ENCODE results near the gene PIGU.

The PIGU gene

GRCh38 chr20:34567892-34568865 is 108.7 kb downstream of the PIGU start:
- no peak overlapping the region for H3K4me3 ChIP-seq (ENCODE audit: low read length)
- no peak overlapping the region for H2BK15ac ChIP-seq (replicated peaks; ENCODE audit: low read depth)
- H3K36me3 ChIP-seq (ENCODE audit: control insufficient read depth, insufficient read depth, low read length), result peaks cover 1% of the 10 kb centered on the region
- H2AK5ac ChIP-seq (ENCODE audit: low read length), result no peak overlapping the region
- peak; percentile 27 for DNase-seq
- H3K79me1 ChIP-seq (ENCODE audit: low read length), result no peaks in the 10 kb centered on the region
- no peak overlapping the region for H3K27ac ChIP-seq (ENCODE audit: low read depth, low read length)
- no peak overlapping the region for H2BK5ac ChIP-seq (ENCODE audit: low read length)
- H3K9ac ChIP-seq (ENCODE audit: low read length), result no peak overlapping the region
- no peak overlapping the region for H3K23ac ChIP-seq (ENCODE audit: low read length)
- no peak overlapping the region for H3K4ac ChIP-seq (ENCODE audit: low read depth, low read length)
- H3K56ac ChIP-seq (ENCODE audit: low read length), result peak overlapping the region; percentile 10
- no peak overlapping the region for H2BK120ac ChIP-seq (ENCODE audit: low read depth, low read length)
- no peaks in the 10 kb centered on the region for H3K27me3 ChIP-seq (ENCODE audit: insufficient read depth, low read length, poor library complexity)
- H3K4me2 ChIP-seq (ENCODE audit: low read length), result no peak overlapping the region
- no peaks in the 10 kb centered on the region for H3K4me1 ChIP-seq (ENCODE audit: control insufficient read depth, low read depth, low read length)
- H4K8ac ChIP-seq (ENCODE audit: low read depth, low read length), result no peak overlapping the region
- H3K79me2 ChIP-seq (ENCODE audit: control insufficient read depth, insufficient read depth, low read length), result no peaks in the 10 kb centered on the region
- no peak overlapping the region for H4K5ac ChIP-seq (ENCODE audit: low read length)
- H3K18ac ChIP-seq (ENCODE audit: low read length), result no peak overlapping the region
- no CpG with 5 or more reads among the region's 15 CpGs for WGBS (ENCODE audit: extremely low coverage, insufficient coverage, low lambda C conversion rate)

DNA sequence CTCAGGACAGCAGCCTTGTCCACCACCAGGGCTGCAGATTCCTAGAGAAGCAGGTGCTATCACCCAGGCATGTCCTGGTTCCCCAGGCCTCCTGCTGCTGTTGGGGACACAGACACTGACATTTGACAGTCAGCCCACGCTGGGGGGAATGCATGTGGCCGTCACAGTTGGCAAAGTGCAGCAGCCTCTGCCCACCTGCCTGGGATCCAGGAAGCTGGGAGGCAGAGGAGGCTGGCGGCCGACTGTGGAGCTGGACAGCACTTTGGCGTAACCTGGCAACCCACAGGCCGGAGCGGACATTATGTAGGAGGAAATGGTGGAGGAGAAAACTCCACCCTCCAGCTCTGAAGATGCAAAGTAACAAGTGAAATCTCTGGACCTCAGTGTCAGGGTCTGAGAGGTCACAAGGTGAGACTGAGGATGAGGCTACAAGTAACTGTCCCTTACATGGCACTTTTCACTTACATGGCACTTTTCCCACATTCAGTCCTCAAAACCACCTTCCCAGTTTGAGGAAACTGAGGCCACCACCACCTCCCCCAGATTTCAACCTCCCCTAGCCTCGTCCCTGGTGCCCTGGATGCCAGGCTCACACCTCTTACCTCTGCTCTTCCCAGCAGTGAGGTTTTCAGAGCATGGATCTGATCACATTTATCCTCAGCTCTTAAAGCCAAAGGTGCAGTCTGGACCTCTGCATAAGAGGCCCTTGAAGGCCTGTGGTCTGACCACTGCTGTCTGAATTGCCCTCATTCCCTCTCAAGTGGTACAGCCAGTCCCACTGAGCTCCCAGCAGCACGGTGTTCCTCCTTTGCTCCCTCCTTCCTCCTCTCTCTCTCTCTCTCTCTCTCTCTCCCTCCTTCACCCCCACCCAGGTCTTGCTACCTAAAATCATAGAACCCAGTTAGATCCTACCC is 109.7 kb downstream of the PIGU start:
- no peaks in the 10 kb centered on the region for H3K27me3 ChIP-seq (ENCODE audit: insufficient read depth, low read length, poor library complexity)
- H3K56ac ChIP-seq (ENCODE audit: low read length), result no peak overlapping the region
- H3K4me1 ChIP-seq (ENCODE audit: control insufficient read depth, low read depth, low read length), result no peaks in the 10 kb centered on the region
- H3K4me2 ChIP-seq (ENCODE audit: low read length), result no peak overlapping the region
- no peak overlapping the region for H2BK5ac ChIP-seq (ENCODE audit: low read length)
- H2AK5ac ChIP-seq (ENCODE audit: low read length), result no peak overlapping the region
- no peak overlapping the region for H2BK120ac ChIP-seq (ENCODE audit: low read depth, low read length)
- H3K4me3 ChIP-seq (ENCODE audit: low read length), result no peak overlapping the region
- WGBS (ENCODE audit: extremely low coverage, insufficient coverage, low lambda C conversion rate), result no CpG with 5 or more reads among the region's 9 CpGs
- H3K79me2 ChIP-seq (ENCODE audit: control insufficient read depth, insufficient read depth, low read length), result no peaks in the 10 kb centered on the region
- no peaks in the 10 kb centered on the region for H3K79me1 ChIP-seq (ENCODE audit: low read length)
- no peak overlapping the region for H4K8ac ChIP-seq (ENCODE audit: low read depth, low read length)
- no peak overlapping the region for H3K27ac ChIP-seq (ENCODE audit: low read depth, low read length)
- no peak overlapping the region for H3K18ac ChIP-seq (ENCODE audit: low read length)
- H3K4ac ChIP-seq (ENCODE audit: low read depth, low read length), result no peak overlapping the region
- peaks cover 1% of the 10 kb centered on the region for H3K36me3 ChIP-seq (ENCODE audit: control insufficient read depth, insufficient read depth, low read length)
- H2BK15ac ChIP-seq (replicated peaks; ENCODE audit: low read depth), result no peak overlapping the region
- no peak overlapping the region for H4K5ac ChIP-seq (ENCODE audit: low read length)
- H3K9ac ChIP-seq (ENCODE audit: low read length), result no peak overlapping the region
- H3K23ac ChIP-seq (ENCODE audit: low read length), result no peak overlapping the region
- DNase-seq, result no peak

DNA sequence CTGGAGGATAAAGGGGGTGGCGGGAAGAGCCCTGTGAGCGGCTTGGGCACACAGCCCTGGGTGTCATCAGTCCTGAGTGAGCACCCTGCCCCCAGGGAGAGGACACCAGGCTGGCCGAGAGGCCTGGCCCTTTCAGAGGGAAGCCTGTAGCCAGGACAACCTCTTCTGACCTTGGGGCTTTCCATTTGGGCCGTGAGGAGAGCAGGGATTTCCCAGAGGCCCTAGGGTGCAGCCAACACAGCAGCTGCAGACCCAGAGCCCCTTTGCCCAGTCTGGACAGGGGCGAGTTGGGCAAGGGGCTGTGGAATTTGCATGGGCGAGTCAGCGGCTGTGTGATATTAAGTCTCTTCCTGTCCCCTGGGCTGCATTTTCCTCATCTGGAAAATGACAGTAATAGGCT is 112.1 kb downstream of the PIGU start:
- Histone ChIP-seq H3K79me2 (ENCODE audit: control insufficient read depth, insufficient read depth, low read length) (no peaks in the 10 kb centered on the region), H2AK5ac (ENCODE audit: low read length) (no peak overlapping the region), H3K4ac (ENCODE audit: low read depth, low read length) (no peak overlapping the region), H2BK5ac (ENCODE audit: low read length) (no peak overlapping the region), H3K27ac (ENCODE audit: low read depth, low read length) (no peak overlapping the region), H4K5ac (ENCODE audit: low read length) (no peak overlapping the region), H3K18ac (ENCODE audit: low read length) (no peak overlapping the region), H3K4me1 (ENCODE audit: control insufficient read depth, low read depth, low read length) (no peaks in the 10 kb centered on the region), H3K9ac (ENCODE audit: low read length) (no peak overlapping the region), H3K27me3 (ENCODE audit: insufficient read depth, low read length, poor library complexity) (no peaks in the 10 kb centered on the region), H2BK120ac (ENCODE audit: low read depth, low read length) (no peak overlapping the region), H3K56ac (ENCODE audit: low read length) (no peak overlapping the region), H3K4me2 (ENCODE audit: low read length) (no peak overlapping the region), H2BK15ac (replicated peaks; ENCODE audit: low read depth) (no peak overlapping the region), H4K8ac (ENCODE audit: low read depth, low read length) (no peak overlapping the region), H3K23ac (ENCODE audit: low read length) (no peak overlapping the region), H3K79me1 (ENCODE audit: low read length) (no peaks in the 10 kb centered on the region), H3K4me3 (ENCODE audit: low read length) (no peak overlapping the region), H3K36me3 (ENCODE audit: control insufficient read depth, insufficient read depth, low read length) (peaks cover 1% of the 10 kb centered on the region)
- no peak for DNase-seq
- WGBS (ENCODE audit: extremely low coverage, insufficient coverage, low lambda C conversion rate), result no CpG with 5 or more reads among the region's 7 CpGs

- H2AK5ac ChIP-seq (ENCODE audit: low read length), result no peak overlapping the region
- no peak overlapping the region for H4K5ac ChIP-seq (ENCODE audit: low read length)
- no peaks in the 10 kb centered on the region for H3K27me3 ChIP-seq (ENCODE audit: insufficient read depth, low read length, poor library complexity)
- H4K8ac ChIP-seq (ENCODE audit: low read depth, low read length), result no peak overlapping the region
- no peak overlapping the region for H2BK5ac ChIP-seq (ENCODE audit: low read length)
- H3K23ac ChIP-seq (ENCODE audit: low read length), result no peak overlapping the region
- H3K9ac ChIP-seq (ENCODE audit: low read length), result no peak overlapping the region
- no peak overlapping the region for H3K4ac ChIP-seq (ENCODE audit: low read depth, low read length)
- no peak overlapping the region for H2BK120ac ChIP-seq (ENCODE audit: low read depth, low read length)
- H3K79me2 ChIP-seq (ENCODE audit: control insufficient read depth, insufficient read depth, low read length), result no peaks in the 10 kb centered on the region
- no peak overlapping the region for H3K56ac ChIP-seq (ENCODE audit: low read length)
- no peak overlapping the region for H2BK15ac ChIP-seq (replicated peaks; ENCODE audit: low read depth)
- no peaks in the 10 kb centered on the region for H3K4me1 ChIP-seq (ENCODE audit: control insufficient read depth, low read depth, low read length)
- H3K18ac ChIP-seq (ENCODE audit: low read length), result no peak overlapping the region
- H3K36me3 ChIP-seq (ENCODE audit: control insufficient read depth, insufficient read depth, low read length), result peaks cover 1% of the 10 kb centered on the region
- peak; percentile 59 for DNase-seq
- WGBS (ENCODE audit: extremely low coverage, insufficient coverage, low lambda C conversion rate), result no CpG with 5 or more reads among the region's 5 CpGs
- no peak overlapping the region for H3K4me2 ChIP-seq (ENCODE audit: low read length)
- H3K4me3 ChIP-seq (ENCODE audit: low read length), result no peak overlapping the region
- no peak overlapping the region for H3K27ac ChIP-seq (ENCODE audit: low read depth, low read length)
- no peaks in the 10 kb centered on the region for H3K79me1 ChIP-seq (ENCODE audit: low read length)
Observed at GRCh38 chr20:34562641-34563040, 114.3 kb downstream of the PIGU start.

DNA sequence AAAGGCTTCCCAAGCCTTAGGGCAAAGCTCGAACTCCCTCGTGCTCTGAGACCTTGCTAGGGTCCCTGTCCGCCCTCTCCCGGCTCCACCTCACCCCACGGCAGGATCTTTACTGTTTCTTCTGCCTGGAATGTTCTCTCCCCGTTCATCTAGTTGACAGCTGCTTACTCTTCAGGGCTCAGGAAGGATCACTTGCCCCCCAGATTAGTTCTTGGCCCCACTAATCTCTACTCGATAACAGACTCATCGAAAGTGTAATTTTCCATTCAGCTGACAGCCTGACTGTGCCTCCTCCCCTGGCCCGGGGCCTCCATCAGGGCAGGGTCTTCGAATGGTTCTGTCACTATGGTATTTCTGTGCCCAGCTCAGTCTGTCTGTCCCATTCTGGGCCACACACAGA is 115.2 kb downstream of the PIGU start:
- WGBS (ENCODE audit: extremely low coverage, insufficient coverage, low lambda C conversion rate), result no CpG with 5 or more reads among the region's 10 CpGs
- H4K8ac ChIP-seq (ENCODE audit: low read depth, low read length), result no peak overlapping the region

More for the DNA sequence above, 115.2 kb downstream of the PIGU start:
- no peaks in the 10 kb centered on the region for H3K79me2 ChIP-seq (ENCODE audit: control insufficient read depth, insufficient read depth, low read length)
- no peak overlapping the region for H2AK5ac ChIP-seq (ENCODE audit: low read length)
- no peak overlapping the region for H3K9ac ChIP-seq (ENCODE audit: low read length)
- no peaks in the 10 kb centered on the region for H3K79me1 ChIP-seq (ENCODE audit: low read length)
- H3K23ac ChIP-seq (ENCODE audit: low read length), result no peak overlapping the region
- H3K36me3 ChIP-seq (ENCODE audit: control insufficient read depth, insufficient read depth, low read length), result peaks cover 1% of the 10 kb centered on the region
- H2BK120ac ChIP-seq (ENCODE audit: low read depth, low read length), result no peak overlapping the region
- H3K18ac ChIP-seq (ENCODE audit: low read length), result no peak overlapping the region
- H3K4ac ChIP-seq (ENCODE audit: low read depth, low read length), result no peak overlapping the region
- H3K4me2 ChIP-seq (ENCODE audit: low read length), result no peak overlapping the region
- H2BK15ac ChIP-seq (replicated peaks; ENCODE audit: low read depth), result no peak overlapping the region
- H3K56ac ChIP-seq (ENCODE audit: low read length), result no peak overlapping the region
- H3K4me1 ChIP-seq (ENCODE audit: control insufficient read depth, low read depth, low read length), result no peaks in the 10 kb centered on the region
- no peak overlapping the region for H3K4me3 ChIP-seq (ENCODE audit: low read length)
- no peak overlapping the region for H4K5ac ChIP-seq (ENCODE audit: low read length)
- H3K27ac ChIP-seq (ENCODE audit: low read depth, low read length), result no peak overlapping the region
- no peak for DNase-seq
- H3K27me3 ChIP-seq (ENCODE audit: insufficient read depth, low read length, poor library complexity), result no peaks in the 10 kb centered on the region
- no peak overlapping the region for H2BK5ac ChIP-seq (ENCODE audit: low read length)

All from mesendoderm (in vitro differentiated cells).